T1000 (cell line): ENCODE measurements around the gene GAB3.
A peak's percentile ranks its signal among the peaks of the same experiment; 100 is the strongest.
"Not testable (repeated sequence)": the region's sequence is repeated elsewhere in the genome, so short reads cannot be mapped to it uniquely, and the experiment has no call there.

Experiments
- DNase-seq: peaks from one replicate; lab custom pipeline; 2025; ENCODE audit warnings: mixed read lengths; lab: John Stamatoyannopoulos, UW

GAB3 gene

GRCh38 chrX:154720067-154720466 lies 30.8 kb downstream of the GAB3 start:
- DNase-seq = no peak

- DNase-seq = no peak
Observed at GRCh38 chrX:154719132-154719675, 31.7 kb downstream of the GAB3 start.

GRCh38 chrX:154718616-154719015 lies 32.3 kb downstream of the GAB3 start:
- DNase-seq = no peak

- no peak for DNase-seq
Observed at GRCh38 chrX:154717824-154718223, 33.1 kb downstream of the GAB3 start.

- DNase-seq = no peak
Observed at GRCh38 chrX:154715825-154716224, 35.1 kb downstream of the GAB3 start.

GRCh38 chrX:154714925-154715324 lies 36.0 kb downstream of the GAB3 start:
- peak; percentile 4 for DNase-seq

GRCh38 chrX:154712781-154713740 lies 37.8 kb downstream of the GAB3 start:
- no peak for DNase-seq

- DNase-seq = no peak
Observed at GRCh38 chrX:154711264-154711663, 39.6 kb downstream of the GAB3 start.

GRCh38 chrX:154710309-154710708 lies 40.6 kb downstream of the GAB3 start:
- no peak for DNase-seq

- no peak for DNase-seq
Observed at GRCh38 chrX:154698630-154699248, 52.1 kb downstream of the GAB3 start.

- DNase-seq = no peak
Observed at GRCh38 chrX:154696676-154697045, 54.2 kb downstream of the GAB3 start.

GRCh38 chrX:154695911-154696675 lies 54.8 kb downstream of the GAB3 start:
- DNase-seq = no peak

GRCh38 chrX:154693394-154693793 lies 57.5 kb downstream of the GAB3 start:
- DNase-seq = no peak

- DNase-seq = not testable (repeated sequence)
Observed at GRCh38 chrX:154690438-154690837, 60.4 kb downstream of the GAB3 start.

- DNase-seq = not testable (repeated sequence)
Observed at GRCh38 chrX:154672084-154672483, 78.8 kb downstream of the GAB3 start.

GRCh38 chrX:154670848-154671247 lies 80.0 kb downstream of the GAB3 start:
- DNase-seq = not testable (repeated sequence)

- DNase-seq = no peak
Observed at GRCh38 chrX:154661899-154662298, 89.0 kb downstream of the GAB3 start.

- no peak for DNase-seq
Observed at GRCh38 chrX:154661170-154661569, 89.7 kb downstream of the GAB3 start.

GRCh38 chrX:154660541-154660940 lies 90.3 kb downstream of the GAB3 start:
- DNase-seq = no peak

GRCh38 chrX:154658957-154659356 lies 91.9 kb downstream of the GAB3 start:
- DNase-seq = no peak

GRCh38 chrX:154658187-154658586 lies 92.7 kb downstream of the GAB3 start:
- DNase-seq = no peak

GRCh38 chrX:154657226-154657805 lies 93.6 kb downstream of the GAB3 start:
- DNase-seq = no peak
